Body of pancreas (tissue), 4 donors: ENCODE data around the gene GAREM1. TPM values are rescaled to one million over a fixed set of nuclear protein-coding genes. Genes with fewer than 3 reads are reported as not detected.

Experiments used
- ATAC-seq: fragments of 150-250 bp; one replicate; pipeline ENCODE4 v1.9.1; 2016
- DNase-seq, 4 donors: peaks; one replicate each; pipeline ENCODE4 v3.0.0-alpha.2; 2019
- H3K27ac ChIP-seq, 4 donors: fragments of 200-600 bp; sonication (generic); 1 replicate in 3 of 4; 2 replicates in 1 of 4; pipeline versions ENCODE4 v1.5.1 to v1.6.1; 2016 to 2019; ENCODE audit warnings: mild to moderate bottlenecking in 1 of 4, mixed read lengths in 1 of 4, moderate library complexity in 1 of 4
- H3K27me3 ChIP-seq, 2 donors: fragments of 200-600 bp; sonication (generic); one replicate each; pipeline ENCODE4 v1.6.0; 2016; ENCODE audit warnings: mild to moderate bottlenecking in 1 of 2
- H3K36me3 ChIP-seq, 2 donors: fragments of 200-600 bp; sonication (generic); replicated peaks in 1 of 2; 2 replicates each; pipeline ENCODE4 v1.5.1; 2016; ENCODE audit warnings: low read depth in 2 of 2; ENCODE audit not compliant: insufficient read depth in 1 of 2
- H3K4me1 ChIP-seq: fragments of 200-600 bp; sonication (generic); one replicate; pipeline ENCODE4 v1.6.0; 2016
- H3K4me3 ChIP-seq, 2 donors: fragments of 200-600 bp; sonication (generic); 1 replicate in 1 of 2; 2 replicates in 1 of 2; pipeline ENCODE4 v1.5.1; 2016 to 2019
- H3K9me3 ChIP-seq, 3 donors: fragments of 200-600 bp; sonication (generic); 1 replicate in 2 of 3; 2 replicates in 1 of 3; pipeline ENCODE4 v1.5.1; 2016
- POLR2A ChIP-seq, 3 donors: fragments of 450-650 bp; IDR thresholded peaks; one replicate each; pipeline ENCODE4 v1.6.1; 2016; ENCODE audit warnings: antibody characterized with exemption in 3 of 3, mild to moderate bottlenecking in 2 of 3
- WGBS, 2 donors: methylation state at CpG; one replicate each; pipeline ENCODE4 v1.1.5; 2017; 5-methylcytosine and 5-hydroxymethylcytosine counted together
- intact Hi-C: fragments of 100-400 bp; cut with DNase I; formaldehyde crosslinking; loops from one replicate; pipeline ENCODE4 v1.15.1; 2023
- total RNA-seq, 2 donors: library from RNA; depleted of rRNA; stranded (reverse); fragments of >200 nt; gene quantifications; one replicate each; pipeline ENCODE4 v1.1.0, GENCODE V29; 2016
- TF ChIP-seq, protein P1 (sequence below), 7 experiments: fragments of 450-650 bp in 4 of 7; fragments of 200-600 bp in 3 of 7; sonication (generic) in 3 of 7; IDR thresholded peaks; one replicate each; pipeline ENCODE4 v1.5.1; 2016 to 2019; ENCODE audit warnings: antibody characterized with exemption in 7 of 7

Gene GAREM1
- total RNA-seq, 2 donors from 2014 or later = 16.1 to 16.8 TPM

DNA sequence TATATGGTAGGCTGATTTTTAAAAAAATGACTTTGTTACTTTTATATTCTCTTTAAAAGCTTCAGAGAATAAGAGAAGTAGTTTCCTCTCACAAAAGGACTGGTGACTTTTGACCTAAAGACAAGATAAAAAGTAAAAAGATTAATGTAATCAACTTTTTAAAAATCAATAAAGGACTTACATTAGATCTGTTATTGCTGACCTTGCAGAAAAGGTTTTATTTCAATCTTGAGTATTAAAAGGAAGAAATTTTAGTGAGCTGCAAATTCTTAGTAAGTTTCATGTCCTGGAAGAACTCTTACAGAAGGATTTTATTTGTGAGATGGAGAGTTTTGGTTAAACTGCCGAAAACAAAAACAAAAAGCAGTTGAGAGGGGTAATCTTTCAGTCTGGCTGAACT is 2.2 kb upstream of the GAREM1 start:
- 0% methylated on average over 1 of the region's 1 CpG for WGBS, 2 donors
- Histone ChIP-seq H3K9me3 (no peaks in the 10 kb centered on the region), H3K4me1 (peaks cover 16% of the 10 kb centered on the region), H3K36me3 (no peaks in the 10 kb centered on the region), H3K27me3 (no peaks in the 10 kb centered on the region), H3K27ac (no peak overlapping the region), H3K4me3 (no peak overlapping the region)
- ATAC-seq (no peak), DNase-seq (no peak)
- TF ChIP-seq, protein P1, sequence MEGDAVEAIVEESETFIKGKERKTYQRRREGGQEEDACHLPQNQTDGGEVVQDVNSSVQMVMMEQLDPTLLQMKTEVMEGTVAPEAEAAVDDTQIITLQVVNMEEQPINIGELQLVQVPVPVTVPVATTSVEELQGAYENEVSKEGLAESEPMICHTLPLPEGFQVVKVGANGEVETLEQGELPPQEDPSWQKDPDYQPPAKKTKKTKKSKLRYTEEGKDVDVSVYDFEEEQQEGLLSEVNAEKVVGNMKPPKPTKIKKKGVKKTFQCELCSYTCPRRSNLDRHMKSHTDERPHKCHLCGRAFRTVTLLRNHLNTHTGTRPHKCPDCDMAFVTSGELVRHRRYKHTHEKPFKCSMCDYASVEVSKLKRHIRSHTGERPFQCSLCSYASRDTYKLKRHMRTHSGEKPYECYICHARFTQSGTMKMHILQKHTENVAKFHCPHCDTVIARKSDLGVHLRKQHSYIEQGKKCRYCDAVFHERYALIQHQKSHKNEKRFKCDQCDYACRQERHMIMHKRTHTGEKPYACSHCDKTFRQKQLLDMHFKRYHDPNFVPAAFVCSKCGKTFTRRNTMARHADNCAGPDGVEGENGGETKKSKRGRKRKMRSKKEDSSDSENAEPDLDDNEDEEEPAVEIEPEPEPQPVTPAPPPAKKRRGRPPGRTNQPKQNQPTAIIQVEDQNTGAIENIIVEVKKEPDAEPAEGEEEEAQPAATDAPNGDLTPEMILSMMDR (IDR thresholded peaks at IDR 0.05) = no peak
- TF ChIP-seq POLR2A (IDR thresholded peaks at IDR 0.05) = no peak
- intact Hi-C loops = loop anchor here (10.0 kb wide), 1 partner anchor 198 kb away; no protein-coding TSS in a partner anchor

DNA sequence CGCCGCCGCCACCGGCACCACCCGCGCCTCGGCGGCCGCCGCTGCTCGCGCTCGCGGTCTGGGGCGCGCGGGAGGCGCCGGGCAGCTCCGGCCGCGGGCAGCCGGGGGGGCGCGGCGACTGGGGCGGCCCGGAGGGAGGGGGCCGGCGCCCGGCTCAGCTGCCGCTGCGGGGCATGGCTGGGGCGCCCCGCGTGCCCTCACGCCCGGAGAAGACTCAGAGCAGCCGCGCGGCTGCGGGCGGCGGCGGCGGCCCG is 295 bp downstream of the GAREM1 start:
- ATAC-seq (peak; percentile 54), DNase-seq (no peak)

DNA sequence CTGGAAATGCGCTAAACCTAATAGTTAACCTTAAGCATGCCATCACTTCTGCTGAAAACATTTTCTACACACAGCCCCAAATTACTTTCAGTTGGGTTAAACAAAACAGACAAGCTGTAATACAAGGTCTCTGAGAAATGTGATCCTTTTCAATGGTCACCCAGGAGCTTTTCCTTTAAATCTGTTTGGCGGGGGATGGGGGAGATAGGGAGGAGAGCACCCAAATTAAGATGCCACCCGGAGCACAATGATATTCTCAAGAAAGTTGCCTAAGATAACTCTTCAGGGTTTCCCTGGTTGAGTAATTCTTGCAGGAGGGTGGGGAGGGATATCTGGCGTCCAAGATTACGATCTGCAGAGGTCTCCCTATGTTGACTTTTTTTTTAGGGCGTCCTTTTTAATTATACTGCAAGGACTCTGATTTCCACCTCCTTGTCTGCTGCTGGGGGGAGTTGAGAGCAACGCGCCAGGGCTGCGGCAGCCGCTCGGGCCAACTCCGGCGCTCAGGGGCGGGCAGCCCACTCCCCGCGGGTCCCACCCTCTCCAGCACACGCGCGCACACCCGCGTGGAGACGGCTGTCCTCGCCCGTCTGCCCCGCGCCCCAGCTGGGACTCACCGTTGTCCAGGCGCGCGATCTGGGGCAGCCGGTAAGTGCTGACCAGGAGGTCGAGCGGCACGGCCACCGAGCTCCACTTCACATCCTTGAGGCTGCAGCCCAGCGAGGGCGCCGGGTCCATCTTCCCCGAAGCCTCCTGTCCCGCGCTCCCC is 807 bp downstream of the GAREM1 start:
- no peaks in the 10 kb centered on the region for H3K36me3 ChIP-seq
- 1% methylated on average over 19 to 40 of the region's 41 CpGs for WGBS, 2 donors
- peaks cover 38% of the 10 kb centered on the region for H3K4me1 ChIP-seq
- no peaks in the 10 kb centered on the region for H3K9me3 ChIP-seq
- intact Hi-C loops = loop anchor here (10.0 kb wide), 1 partner anchor 195 kb away; no protein-coding TSS in a partner anchor
- DNase-seq (peak; percentile 39 to 61 (median 49)), ATAC-seq (peak; percentile 9)
- no peak for TF ChIP-seq POLR2A (IDR thresholded peaks at IDR 0.05)
- TF ChIP-seq, protein P1 (IDR thresholded peaks at IDR 0.05) = no peak
- peak overlapping the region; percentile 91 to 95 (median 92) for H3K27ac ChIP-seq
- H3K4me3 ChIP-seq = peak overlapping the region; percentile 77 to 91
- no peaks in the 10 kb centered on the region for H3K27me3 ChIP-seq

More for the DNA sequence above, 295 bp downstream of the GAREM1 start:
- Histone ChIP-seq H3K4me1 (peaks cover 36% of the 10 kb centered on the region), H3K36me3 (no peaks in the 10 kb centered on the region), H3K9me3 (no peaks in the 10 kb centered on the region), H3K27me3 (no peaks in the 10 kb centered on the region), H3K27ac (peak overlapping the region; percentile 91 to 95 (median 92)), H3K4me3 (peak overlapping the region in 1 of 2 donors; percentile 91)
- WGBS, 2 donors = 0% methylated on average over 14 of the region's 47 CpGs; no CpG with 5 or more reads in 1 of the 2 donors
- intact Hi-C loops = loop anchor here (10.0 kb wide), 1 partner anchor 196 kb away; no protein-coding TSS in a partner anchor
- TF ChIP-seq, protein P1 (IDR thresholded peaks at IDR 0.05) = no peak

DNA sequence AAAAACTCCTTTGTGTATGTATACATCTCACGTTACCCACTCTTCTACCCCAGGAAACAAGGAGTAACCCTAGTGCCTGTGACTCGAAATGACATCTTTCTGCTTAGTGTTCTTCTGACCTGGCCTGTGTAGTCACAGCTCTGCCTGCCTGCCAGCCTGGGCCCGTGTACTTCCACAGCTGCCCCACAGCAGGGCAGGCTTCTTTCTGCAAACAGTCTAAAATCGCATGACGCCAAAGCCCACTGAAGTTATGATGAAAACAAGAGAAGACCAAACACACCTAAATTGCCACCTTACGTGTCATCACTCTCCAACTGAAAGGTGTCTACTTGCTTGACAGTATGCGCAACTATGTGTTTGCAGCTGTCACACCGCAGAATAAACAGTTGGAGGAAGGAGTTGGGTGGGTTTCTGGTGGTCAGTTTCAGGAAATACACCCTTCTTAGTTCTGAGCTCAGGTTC is 1.5 kb downstream of the GAREM1 start:
- intact Hi-C loops = no loop called here
- H3K4me1 ChIP-seq = peaks cover 38% of the 10 kb centered on the region
- TF ChIP-seq POLR2A (IDR thresholded peaks at IDR 0.05) = peak; percentile 54 to 76 (median 76)
- TF ChIP-seq, protein P1 (IDR thresholded peaks at IDR 0.05) = peak; percentile 11 to 54 (median 40)
- peak; percentile 27 for ATAC-seq
- peak; percentile 68 to 78 (median 76) for DNase-seq
- H3K9me3 ChIP-seq = no peaks in the 10 kb centered on the region
- no peaks in the 10 kb centered on the region for H3K36me3 ChIP-seq
- no peaks in the 10 kb centered on the region for H3K27me3 ChIP-seq
- whole genome bisulfite sequencing, 2 donors = 2 to 9% methylated on average over 8 of the region's 8 CpGs
- H3K27ac ChIP-seq = peak overlapping the region; percentile 91 to 95 (median 92)
- peak overlapping the region; percentile 77 to 91 for H3K4me3 ChIP-seq
